ENCODE measurements around the gene NECTIN4. TPM values are rescaled to one million over a fixed set of nuclear protein-coding genes. Genes with fewer than 3 reads are reported as not detected.

NECTIN4 gene
- total RNA-seq, 1 experiment from 2014 or later = not detected

DNA sequence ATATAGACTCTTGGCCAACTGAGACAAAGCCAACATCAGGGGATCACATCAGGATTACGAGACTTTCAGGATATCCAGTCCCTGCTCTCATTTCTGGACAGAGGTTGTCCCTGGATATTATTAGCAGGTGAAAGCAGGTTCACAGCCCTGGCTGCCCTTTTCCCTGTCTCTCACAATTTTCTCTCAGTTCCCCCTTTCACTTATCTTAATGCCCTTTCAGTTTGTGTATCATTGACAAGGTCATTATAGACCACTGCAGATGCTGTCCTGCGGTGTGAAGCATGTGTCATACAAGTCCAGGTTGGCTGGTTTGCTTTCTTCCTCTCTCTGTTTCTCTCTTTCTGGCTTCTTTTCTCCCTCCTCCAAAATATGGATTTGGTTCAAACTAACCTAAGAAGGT is 6.7 kb upstream of the NECTIN4 start:
- Histone ChIP-seq H3K36me3 (replicated peaks; ENCODE audit: control insufficient read depth, insufficient read depth, low read length) (peaks cover 2% of the 10 kb centered on the region; the same call in 1 of the 2 replicates), H3K4me3 (ENCODE audit: insufficient read depth, low read depth, low read length) (no peak overlapping the region), H3K27me3 (ENCODE audit: control insufficient read depth, insufficient read depth, low read length) (peaks cover 1% of the 10 kb centered on the region; the same call in 1 of the 2 replicates)
- DNase-seq = no peak

DNA sequence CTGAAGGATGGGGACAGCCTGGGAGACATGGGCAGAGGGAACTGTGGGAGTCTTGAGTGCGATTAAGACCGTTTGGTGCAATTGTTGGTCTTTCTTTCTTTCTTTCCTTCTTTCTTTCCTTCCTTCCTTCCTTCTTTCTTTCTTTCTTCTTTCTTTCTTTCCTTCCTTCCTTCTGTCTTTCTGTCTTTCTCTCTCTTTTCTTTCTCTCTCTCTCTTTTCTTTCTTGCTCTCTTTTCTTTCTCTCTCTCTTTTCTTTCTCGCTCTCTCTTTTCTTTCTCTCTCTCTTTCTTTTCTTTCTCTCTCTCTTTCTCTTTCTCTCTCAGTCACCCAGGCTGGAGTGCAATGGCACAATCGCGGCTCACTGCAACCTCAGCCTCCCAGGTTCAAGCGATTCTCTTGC is 5.9 kb upstream of the NECTIN4 start:
- no peak overlapping the region for H3K4me3 ChIP-seq (ENCODE audit: insufficient read depth, low read depth, low read length)
- H3K36me3 ChIP-seq (replicated peaks; ENCODE audit: control insufficient read depth, insufficient read depth, low read length) = peaks cover 2% of the 10 kb centered on the region; the same call in 1 of the 2 replicates
- no peak for DNase-seq
- H3K27me3 ChIP-seq (ENCODE audit: control insufficient read depth, insufficient read depth, low read length) = peaks cover 1% of the 10 kb centered on the region; the same call in 1 of the 2 replicates

DNA sequence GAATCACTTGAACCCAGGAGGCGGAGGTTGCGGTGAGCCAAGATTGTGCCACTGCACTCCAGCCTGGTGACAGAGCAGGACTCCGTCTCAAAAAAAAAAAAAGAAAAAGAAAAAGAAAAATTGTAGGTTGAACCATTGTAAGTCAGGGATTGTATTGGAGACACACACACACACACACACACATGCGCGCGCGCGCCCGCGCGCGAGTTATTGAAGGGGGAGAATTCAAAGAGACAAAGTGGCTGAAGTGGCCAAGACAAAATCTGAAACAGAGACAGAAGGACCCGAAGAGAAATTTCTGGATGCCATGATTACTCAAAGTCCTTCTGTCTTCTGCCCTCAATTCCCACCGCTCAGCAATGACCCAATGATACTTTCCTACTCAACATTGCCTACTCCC is 5.1 kb upstream of the NECTIN4 start:
- Histone ChIP-seq H3K4me3 (ENCODE audit: insufficient read depth, low read depth, low read length) (no peak overlapping the region), H3K27me3 (ENCODE audit: control insufficient read depth, insufficient read depth, low read length) (peaks cover 1% of the 10 kb centered on the region; the same call in 1 of the 2 replicates), H3K36me3 (replicated peaks; ENCODE audit: control insufficient read depth, insufficient read depth, low read length) (no peaks in the 10 kb centered on the region)
- DNase-seq = no peak

DNA sequence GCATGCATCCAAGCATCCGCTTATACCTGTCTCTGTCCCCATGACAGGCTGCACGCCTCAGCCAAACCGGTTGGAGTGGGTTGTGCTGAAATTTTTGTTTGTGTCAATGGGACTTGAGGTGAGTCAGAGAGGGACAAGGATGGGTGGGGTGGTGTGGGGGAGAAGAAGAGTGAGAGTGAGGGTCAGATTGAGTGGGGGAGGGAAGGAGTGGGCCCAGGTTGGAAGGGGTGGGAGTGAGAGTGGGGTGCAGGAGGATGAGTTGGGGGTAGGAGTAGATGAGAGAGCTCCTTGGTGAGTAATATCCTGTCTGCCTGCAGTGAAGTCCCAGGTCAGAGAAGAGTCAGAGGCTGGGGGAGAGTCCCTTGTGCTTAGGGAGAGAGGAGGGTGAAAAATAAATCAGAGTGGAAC is 3.3 kb upstream of the NECTIN4 start:
- DNase-seq = peak; percentile 11
- Histone ChIP-seq H3K36me3 (replicated peaks; ENCODE audit: control insufficient read depth, insufficient read depth, low read length) (no peaks in the 10 kb centered on the region), H3K27me3 (ENCODE audit: control insufficient read depth, insufficient read depth, low read length) (peaks cover 1% of the 10 kb centered on the region; the same call in 1 of the 2 replicates), H3K4me3 (ENCODE audit: insufficient read depth, low read depth, low read length) (no peak overlapping the region)

DNA sequence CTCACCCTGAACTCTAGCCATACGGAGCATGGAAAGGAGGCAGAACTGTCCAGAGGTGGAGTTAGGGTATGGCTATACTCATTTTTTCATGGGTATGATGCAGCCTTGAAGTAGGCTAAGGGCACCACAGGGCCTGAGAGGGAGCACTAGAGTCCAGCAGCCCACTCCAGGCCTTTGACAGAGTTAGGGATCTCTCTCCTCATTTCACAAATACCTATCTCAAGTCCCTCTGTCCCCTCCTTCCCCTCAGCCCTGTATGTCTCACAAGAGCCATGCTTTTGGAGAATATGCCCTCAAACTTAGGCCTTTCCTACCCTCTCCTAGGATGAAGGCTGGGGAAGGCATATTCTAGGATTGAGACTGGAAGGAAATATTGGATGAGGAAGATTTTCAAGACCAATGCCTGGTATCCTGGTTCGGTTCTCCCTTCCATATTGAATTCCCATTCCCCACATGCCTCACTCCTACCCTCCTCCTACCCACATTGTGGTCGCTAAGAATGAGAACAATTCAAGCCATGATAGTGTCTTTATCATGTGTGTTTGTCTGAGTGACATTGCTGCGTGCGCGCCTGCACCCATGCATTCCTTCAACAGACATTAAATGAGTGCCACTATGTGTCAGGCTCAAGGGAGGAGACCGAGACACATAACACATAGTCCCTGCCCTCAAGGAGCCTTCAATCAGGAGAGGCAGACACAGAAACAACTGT is 2.6 kb upstream of the NECTIN4 start:
- Histone ChIP-seq H3K27me3 (ENCODE audit: control insufficient read depth, insufficient read depth, low read length) (peaks cover 1% of the 10 kb centered on the region; the same call in 1 of the 2 replicates), H3K36me3 (replicated peaks; ENCODE audit: control insufficient read depth, insufficient read depth, low read length) (no peaks in the 10 kb centered on the region), H3K4me3 (ENCODE audit: insufficient read depth, low read depth, low read length) (no peak overlapping the region)
- DNase-seq = peak; percentile 14

DNA sequence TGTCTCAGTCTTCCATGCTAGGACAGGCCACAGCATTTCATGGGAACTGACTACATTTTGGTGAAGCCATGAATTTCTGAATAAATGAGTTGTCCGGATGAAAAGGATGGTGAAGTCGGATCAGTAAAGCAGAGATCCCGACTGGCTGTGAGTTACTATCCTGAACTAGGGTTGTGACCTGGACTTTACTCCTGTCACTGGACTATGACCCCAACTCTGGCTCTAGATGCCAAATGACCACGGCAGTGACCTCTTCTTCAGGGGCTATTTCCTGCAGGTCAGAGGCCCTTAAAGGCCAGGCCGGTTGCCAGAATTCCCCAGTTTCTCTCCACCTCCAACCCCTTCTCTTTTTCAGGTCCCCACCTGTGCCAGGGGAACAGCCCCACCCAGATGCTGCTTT is 1.7 kb upstream of the NECTIN4 start:
- Histone ChIP-seq H3K36me3 (replicated peaks; ENCODE audit: control insufficient read depth, insufficient read depth, low read length) (no peaks in the 10 kb centered on the region), H3K27me3 (ENCODE audit: control insufficient read depth, insufficient read depth, low read length) (no peaks in the 10 kb centered on the region; the same call in 1 of the 2 replicates), H3K4me3 (ENCODE audit: insufficient read depth, low read depth, low read length) (no peak overlapping the region)
- peak; percentile 18 for DNase-seq

DNA sequence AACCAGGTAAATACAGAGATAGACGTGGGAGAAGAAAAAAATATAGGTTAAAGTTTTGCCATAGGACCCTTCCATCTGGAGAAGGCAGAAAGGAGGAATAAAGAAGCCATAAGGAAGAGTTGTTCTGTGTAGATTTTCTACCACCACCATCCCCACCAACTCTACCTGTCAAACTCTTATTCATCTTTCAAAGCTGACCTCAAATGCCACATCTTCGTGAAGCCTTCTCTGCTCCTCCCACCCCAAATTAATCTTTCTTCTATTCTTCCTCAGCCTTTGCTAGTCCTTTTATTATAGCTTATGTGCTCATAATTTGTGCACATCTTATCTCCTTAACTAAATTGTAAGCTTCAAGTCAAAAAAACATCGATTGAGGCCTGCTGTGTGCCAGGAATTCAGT is 1.3 kb upstream of the NECTIN4 start:
- DNase-seq = peak; percentile 6
- Histone ChIP-seq H3K4me3 (ENCODE audit: insufficient read depth, low read depth, low read length) (no peak overlapping the region), H3K36me3 (replicated peaks; ENCODE audit: control insufficient read depth, insufficient read depth, low read length) (no peaks in the 10 kb centered on the region), H3K27me3 (ENCODE audit: control insufficient read depth, insufficient read depth, low read length) (no peaks in the 10 kb centered on the region; the same call in 1 of the 2 replicates)

DNA sequence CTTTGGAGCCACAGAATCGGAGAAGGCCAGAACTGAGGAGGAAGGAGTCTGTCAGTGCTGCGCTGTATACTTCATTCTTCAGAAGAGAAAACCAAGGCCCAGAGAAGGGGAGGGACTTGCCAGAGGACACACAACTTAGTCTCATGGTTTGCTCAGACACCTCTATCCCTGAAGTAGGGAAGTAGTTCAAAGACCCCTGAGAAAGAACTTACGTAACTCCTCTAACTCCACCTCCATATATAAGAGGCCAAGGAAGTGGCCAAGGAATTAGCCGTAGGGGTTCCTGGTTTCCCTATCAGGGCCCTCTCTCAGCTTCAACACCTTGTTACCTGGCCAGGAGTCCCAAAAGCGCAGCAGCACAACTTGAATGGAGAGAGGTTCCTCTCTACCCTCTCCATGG is 580 bp upstream of the NECTIN4 start:
- no peak for DNase-seq
- no peaks in the 10 kb centered on the region; the same call in 1 of the 2 replicates for H3K27me3 ChIP-seq (ENCODE audit: control insufficient read depth, insufficient read depth, low read length)
- no peak overlapping the region for H3K4me3 ChIP-seq (ENCODE audit: insufficient read depth, low read depth, low read length)
- H3K36me3 ChIP-seq (replicated peaks; ENCODE audit: control insufficient read depth, insufficient read depth, low read length) = no peaks in the 10 kb centered on the region

DNA sequence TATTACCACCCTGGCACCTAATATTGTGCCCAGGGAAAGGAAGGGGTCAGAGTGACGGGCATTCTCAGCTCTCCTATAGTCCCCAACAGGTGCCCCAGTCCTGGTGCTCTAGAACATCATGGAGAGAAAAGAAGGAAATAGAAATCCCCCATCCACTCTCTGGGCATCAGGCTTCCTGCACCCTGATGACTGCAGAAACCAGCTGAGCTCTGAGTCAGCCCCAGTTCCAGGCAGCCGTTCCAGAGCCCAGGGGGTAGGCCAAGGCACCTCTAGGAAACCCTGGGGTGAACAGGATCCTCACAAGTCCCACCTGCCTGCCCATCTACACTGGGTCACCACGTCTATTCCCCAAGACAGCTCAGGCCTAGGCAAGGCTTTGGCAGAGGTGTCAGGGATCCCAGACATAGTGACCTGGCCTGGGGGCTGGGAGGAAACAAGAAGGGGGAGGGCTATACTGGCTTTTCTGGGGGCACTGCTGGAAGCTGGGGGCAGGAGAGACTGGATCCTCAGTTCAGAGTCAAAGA is 709 bp downstream of the NECTIN4 start:
- H3K4me3 ChIP-seq (ENCODE audit: insufficient read depth, low read depth, low read length) = no peak overlapping the region
- no peaks in the 10 kb centered on the region for H3K36me3 ChIP-seq (replicated peaks; ENCODE audit: control insufficient read depth, insufficient read depth, low read length)
- peak; percentile 21 for DNase-seq
- no peaks in the 10 kb centered on the region for H3K27me3 ChIP-seq (ENCODE audit: control insufficient read depth, insufficient read depth, low read length)

DNA sequence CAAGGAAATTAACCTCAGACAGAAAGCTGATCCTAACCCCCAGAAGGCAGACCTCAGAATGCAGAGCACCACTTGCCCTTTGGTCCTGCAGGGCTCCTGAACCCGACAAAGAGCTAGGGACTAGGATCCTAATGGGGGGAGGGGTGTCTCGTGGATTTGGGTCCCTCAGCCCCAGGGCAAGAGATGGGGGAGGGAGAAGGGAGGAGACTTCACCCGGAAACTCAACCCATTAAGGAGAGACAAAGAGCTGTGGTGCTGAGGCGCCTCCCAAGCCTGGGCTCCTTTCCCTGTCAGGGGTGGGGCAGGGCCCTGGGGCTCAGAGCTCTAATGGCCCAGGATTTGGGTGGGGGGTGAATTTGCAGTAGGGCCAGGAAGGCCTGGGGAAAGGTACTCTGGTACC is 2.9 kb downstream of the NECTIN4 start:
- H3K4me3 ChIP-seq (ENCODE audit: insufficient read depth, low read depth, low read length) = no peak overlapping the region
- no peaks in the 10 kb centered on the region for H3K36me3 ChIP-seq (replicated peaks; ENCODE audit: control insufficient read depth, insufficient read depth, low read length)
- H3K27me3 ChIP-seq (ENCODE audit: control insufficient read depth, insufficient read depth, low read length) = no peaks in the 10 kb centered on the region
- peak; percentile 28 for DNase-seq

DNA sequence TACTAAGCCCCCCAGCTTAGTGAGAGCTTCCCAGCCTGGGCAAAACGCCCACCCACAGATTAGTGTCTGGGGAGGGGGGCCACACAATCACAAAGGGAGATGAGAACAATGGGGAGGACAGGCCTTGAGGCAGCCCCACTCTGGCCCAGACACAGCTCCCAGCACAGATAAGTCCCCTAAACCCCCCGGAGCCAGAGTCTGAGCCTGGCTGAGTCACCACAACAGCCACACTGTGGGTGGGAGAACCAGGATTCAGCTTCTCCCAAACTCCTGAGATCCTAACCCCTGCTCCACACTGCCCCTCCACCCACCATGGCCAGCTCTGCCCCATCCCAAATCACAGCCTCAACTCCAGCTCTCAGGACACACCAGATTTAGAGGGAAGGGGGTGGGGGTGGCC is 4.2 kb downstream of the NECTIN4 start:
- peak; percentile 35 for DNase-seq
- Histone ChIP-seq H3K36me3 (replicated peaks; ENCODE audit: control insufficient read depth, insufficient read depth, low read length) (no peaks in the 10 kb centered on the region), H3K27me3 (ENCODE audit: control insufficient read depth, insufficient read depth, low read length) (no peaks in the 10 kb centered on the region), H3K4me3 (ENCODE audit: insufficient read depth, low read depth, low read length) (no peak overlapping the region)

DNA sequence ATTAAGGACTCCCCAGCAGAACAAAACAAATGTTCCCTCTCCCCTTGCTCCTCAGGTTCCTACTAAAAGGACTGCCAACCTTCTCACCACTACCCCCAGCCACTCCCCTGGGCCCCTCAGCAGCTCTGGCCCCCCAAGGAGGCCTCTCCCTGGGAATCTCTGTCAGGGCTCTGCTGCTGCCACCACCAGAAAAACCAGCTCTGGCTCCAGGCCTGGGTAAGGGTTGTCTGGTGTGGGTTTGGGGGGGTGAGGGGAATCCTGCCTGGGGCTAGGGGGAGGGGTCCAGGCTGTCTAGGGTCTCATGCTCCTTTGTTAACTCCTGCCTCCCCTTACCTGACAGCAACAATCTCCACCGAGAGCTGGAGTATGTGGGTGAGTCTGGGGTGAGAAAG is 4.8 kb downstream of the NECTIN4 start:
- Histone ChIP-seq H3K4me3 (ENCODE audit: insufficient read depth, low read depth, low read length) (no peak overlapping the region), H3K36me3 (replicated peaks; ENCODE audit: control insufficient read depth, insufficient read depth, low read length) (no peaks in the 10 kb centered on the region), H3K27me3 (ENCODE audit: control insufficient read depth, insufficient read depth, low read length) (no peaks in the 10 kb centered on the region)
- peak; percentile 36 for DNase-seq

DNA sequence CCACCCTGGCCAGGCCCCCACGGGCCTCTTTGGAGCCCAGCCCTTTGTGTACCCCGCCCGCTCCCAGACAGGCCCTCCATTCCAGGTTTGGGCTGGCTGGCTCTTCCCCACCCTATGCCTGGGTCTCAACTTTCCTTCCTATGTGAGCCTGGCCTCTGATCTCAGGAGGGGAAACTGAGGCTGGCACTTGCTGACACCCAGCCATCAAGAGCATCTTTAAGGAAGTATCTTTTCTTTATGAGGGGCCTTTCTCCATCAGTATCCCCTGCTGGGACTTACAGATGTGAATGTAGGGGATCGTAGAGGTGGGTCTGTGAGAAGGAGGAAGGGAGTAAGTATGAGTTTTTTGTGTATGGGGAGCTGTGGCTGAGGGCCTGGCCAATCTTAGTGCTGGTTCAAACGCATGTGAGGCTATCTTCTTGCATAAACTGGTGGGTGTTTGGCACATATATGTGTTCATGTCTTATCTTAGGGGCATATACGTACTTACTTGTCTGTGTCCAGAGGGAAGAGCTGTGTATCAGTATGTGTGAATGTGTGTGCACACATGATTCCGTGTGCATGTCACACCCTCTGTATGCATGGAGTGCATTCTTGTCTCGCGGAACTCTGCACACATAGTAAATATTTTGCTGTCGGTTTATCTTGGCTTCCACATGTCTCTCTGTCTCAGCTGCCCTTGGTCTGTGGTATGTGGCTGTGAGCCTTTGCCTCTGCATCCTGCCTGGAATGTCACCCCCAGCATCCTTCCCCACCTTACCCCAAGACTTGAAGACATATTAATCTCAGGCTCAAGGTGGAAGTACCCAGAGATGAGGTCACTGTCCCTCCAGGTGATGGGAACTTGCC is 5.4 kb downstream of the NECTIN4 start:
- no peak for DNase-seq
- no peak overlapping the region for H3K4me3 ChIP-seq (ENCODE audit: insufficient read depth, low read depth, low read length)
- H3K36me3 ChIP-seq (replicated peaks; ENCODE audit: control insufficient read depth, insufficient read depth, low read length) = no peaks in the 10 kb centered on the region
- no peaks in the 10 kb centered on the region for H3K27me3 ChIP-seq (ENCODE audit: control insufficient read depth, insufficient read depth, low read length)

DNA sequence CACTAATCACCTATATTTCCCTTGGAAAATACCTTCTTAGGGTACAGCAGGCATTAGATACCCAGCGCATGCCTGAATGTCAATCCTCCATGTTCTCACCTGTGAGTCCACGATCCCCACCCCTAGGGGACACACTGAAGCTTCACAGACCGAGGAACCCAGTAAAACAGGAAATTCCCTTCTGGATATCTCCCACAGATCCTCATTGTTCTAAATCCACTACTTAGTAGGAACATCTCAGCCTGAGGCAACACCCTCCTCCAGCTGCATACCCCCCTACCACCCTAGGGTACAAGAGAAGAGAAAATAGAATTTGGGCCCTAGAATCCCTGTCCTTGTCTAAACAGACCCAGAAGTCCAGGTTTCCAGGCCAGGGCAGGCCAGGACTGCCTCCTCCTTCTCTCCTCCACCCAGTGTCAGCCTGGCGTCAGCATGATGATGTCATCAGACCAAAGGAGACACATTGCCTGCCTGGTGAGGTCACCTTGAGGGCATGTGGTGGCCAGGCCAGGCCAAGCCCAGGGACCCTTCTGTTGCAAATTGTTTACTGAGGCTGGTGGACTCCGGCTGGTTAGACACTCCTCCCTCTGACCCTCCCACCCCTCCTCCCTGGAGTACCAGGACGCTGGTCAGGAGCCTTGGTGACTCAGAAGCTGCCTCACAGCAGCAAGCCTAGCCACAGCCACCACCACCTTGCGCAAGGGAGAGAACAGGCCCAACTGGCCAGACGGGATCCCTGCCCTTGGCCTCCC is 6.2 kb downstream of the NECTIN4 start:
- H3K4me3 ChIP-seq (ENCODE audit: insufficient read depth, low read depth, low read length) = no peak overlapping the region
- DNase-seq = peak; percentile 54
- no peaks in the 10 kb centered on the region for H3K27me3 ChIP-seq (ENCODE audit: control insufficient read depth, insufficient read depth, low read length)
- no peaks in the 10 kb centered on the region for H3K36me3 ChIP-seq (replicated peaks; ENCODE audit: control insufficient read depth, insufficient read depth, low read length)

Data from H7 (cell line).